WTC11 (cell line): Measurements from ENCODE around the gene RASIP1. TPM values are rescaled to one million over a fixed set of nuclear protein-coding genes. Genes with fewer than 3 reads are reported as not detected.

ENCODE experiments used
- CREB1 ChIP-seq: sonication (generic); formaldehyde crosslinking; IDR thresholded peaks from 2 replicates; pipeline ENCODE4 v1.8.0; 2023; ENCODE audit warnings: mild to moderate bottlenecking, missing genetic modification reagents
- CREM ChIP-seq: sonication (generic); formaldehyde crosslinking; IDR thresholded peaks from 2 replicates; pipeline ENCODE4 v1.8.1; 2022; ENCODE audit warnings: mild to moderate bottlenecking, missing genetic modification reagents, moderate library complexity
- FOXP1 ChIP-seq: sonication (generic); formaldehyde crosslinking; IDR thresholded peaks from 2 replicates; pipeline ENCODE4 v1.8.0; 2022; ENCODE audit warnings: missing genetic modification reagents, mild to moderate bottlenecking, moderate library complexity, borderline replicate concordance
- GRHL2 ChIP-seq: fragments of 250-450 bp; sonication (Bioruptor Pico); IDR thresholded peaks from 2 replicates; pipeline ENCODE4 v1.8.0; 2022; ENCODE audit warnings: mild to moderate bottlenecking, moderate library complexity; ENCODE audit not compliant: insufficient replicate concordance, severe bottlenecking
- HMGA2 ChIP-seq: fragments of 250-450 bp; sonication (Bioruptor Pico); IDR thresholded peaks from 2 replicates; pipeline ENCODE4 v1.4.0; 2021; ENCODE audit warnings: mild to moderate bottlenecking, moderate library complexity
- IRF2 ChIP-seq: sonication (generic); formaldehyde crosslinking; IDR thresholded peaks from 2 replicates; pipeline ENCODE4 v1.8.0; 2022; ENCODE audit warnings: low read depth, missing genetic modification reagents, borderline replicate concordance
- MXD4 ChIP-seq: fragments of 250-450 bp; sonication (Bioruptor Pico); IDR thresholded peaks from 2 replicates; pipeline ENCODE4 v1.8.0; 2021; ENCODE audit warnings: mild to moderate bottlenecking, moderate library complexity, borderline replicate concordance
- MYBL2 ChIP-seq: sonication (generic); formaldehyde crosslinking; IDR thresholded peaks from 2 replicates; pipeline ENCODE4 v1.8.1; 2023; ENCODE audit warnings: mild to moderate bottlenecking, moderate library complexity, missing genetic modification reagents
- NFYB ChIP-seq: sonication (generic); formaldehyde crosslinking; conservative IDR thresholded peaks from 2 replicates; pipeline ENCODE4 v1.8.0; 2022; ENCODE audit warnings: low read depth, missing genetic modification reagents
- NR3C1 ChIP-seq: sonication (generic); formaldehyde crosslinking; conservative IDR thresholded peaks from 2 replicates; pipeline ENCODE4 v1.8.1; 2023; ENCODE audit warnings: low read depth, mild to moderate bottlenecking, missing genetic modification reagents
- PRRX2 ChIP-seq: fragments of 250-450 bp; sonication (Bioruptor Pico); IDR thresholded peaks from 2 replicates; pipeline ENCODE4 v1.8.0; 2021; ENCODE audit warnings: mild to moderate bottlenecking
- RORB ChIP-seq: fragments of 250-450 bp; sonication (Bioruptor Pico); IDR thresholded peaks from 2 replicates; pipeline ENCODE4 v1.9.0; 2021; ENCODE audit warnings: mild to moderate bottlenecking
- SMAD4 ChIP-seq: sonication (generic); formaldehyde crosslinking; IDR thresholded peaks from 2 replicates; pipeline ENCODE4 v1.8.0; 2022; ENCODE audit warnings: mild to moderate bottlenecking, missing genetic modification reagents
- TCF7 ChIP-seq: sonication (generic); formaldehyde crosslinking; IDR thresholded peaks from 2 replicates; pipeline ENCODE4 v1.8.0; 2022; ENCODE audit warnings: mild to moderate bottlenecking, low read depth, missing genetic modification reagents, moderate library complexity
- TEAD1 ChIP-seq: sonication (generic); formaldehyde crosslinking; IDR thresholded peaks from 2 replicates; pipeline ENCODE4 v1.8.0; 2022; ENCODE audit warnings: mild to moderate bottlenecking, missing genetic modification reagents
- ZNF121 ChIP-seq: sonication (generic); formaldehyde crosslinking; IDR thresholded peaks from 2 replicates; pipeline ENCODE4 v1.8.0; 2023; ENCODE audit warnings: missing genetic modification reagents
- ZNF232 ChIP-seq: sonication (generic); formaldehyde crosslinking; IDR thresholded peaks from 2 replicates; pipeline ENCODE4 v1.8.0; 2022; ENCODE audit warnings: mild to moderate bottlenecking, missing genetic modification reagents
- ZNF396 ChIP-seq: fragments of 250-450 bp; sonication (Bioruptor Pico); IDR thresholded peaks from 2 replicates; pipeline ENCODE4 v1.8.0; 2021; ENCODE audit warnings: mild to moderate bottlenecking, moderate library complexity, borderline replicate concordance
- total RNA-seq: library from RNA; stranded (reverse); gene quantifications from 3 replicates; pipeline ENCODE4 v1.2.3, GENCODE V29; 2021
- TF ChIP-seq, protein P1 (sequence below): sonication (generic); formaldehyde crosslinking; conservative IDR thresholded peaks from 2 replicates; pipeline ENCODE4 v1.8.1; 2022; ENCODE audit warnings: mild to moderate bottlenecking, missing genetic modification reagents
- TF ChIP-seq, protein P2 (sequence below): sonication (generic); formaldehyde crosslinking; IDR thresholded peaks from 2 replicates; pipeline ENCODE4 v1.8.1; 2023; ENCODE audit warnings: mild to moderate bottlenecking, missing genetic modification reagents, borderline replicate concordance
- TF ChIP-seq, protein P3 (sequence below): fragments of 200-600 bp; IDR thresholded peaks from 2 replicates; pipeline ENCODE4 v1.8.0; 2022; ENCODE audit warnings: antibody characterized with exemption
- TF ChIP-seq, protein P4 (sequence below): sonication (generic); formaldehyde crosslinking; IDR thresholded peaks from 2 replicates; pipeline ENCODE4 v1.8.1; 2022; ENCODE audit warnings: missing genetic modification reagents, borderline replicate concordance
- TF ChIP-seq, protein P5 (sequence below): sonication (generic); formaldehyde crosslinking; conservative IDR thresholded peaks from 2 replicates; pipeline ENCODE4 v1.8.1; 2023; ENCODE audit warnings: mild to moderate bottlenecking, low read depth, missing genetic modification reagents, moderate library complexity
- TF ChIP-seq, protein P6 (sequence below): fragments of 250-450 bp; sonication (Bioruptor Pico); IDR thresholded peaks from 2 replicates; pipeline ENCODE4 v1.8.0; 2021; ENCODE audit warnings: mild to moderate bottlenecking
- TF ChIP-seq, protein P7 (sequence below): sonication (generic); formaldehyde crosslinking; IDR thresholded peaks from 2 replicates; pipeline ENCODE4 v1.8.0; 2022; ENCODE audit warnings: mild to moderate bottlenecking, missing genetic modification reagents

Gene RASIP1
- total RNA-seq, 1 experiment from 2014 or later, result 4.4 TPM

DNA sequence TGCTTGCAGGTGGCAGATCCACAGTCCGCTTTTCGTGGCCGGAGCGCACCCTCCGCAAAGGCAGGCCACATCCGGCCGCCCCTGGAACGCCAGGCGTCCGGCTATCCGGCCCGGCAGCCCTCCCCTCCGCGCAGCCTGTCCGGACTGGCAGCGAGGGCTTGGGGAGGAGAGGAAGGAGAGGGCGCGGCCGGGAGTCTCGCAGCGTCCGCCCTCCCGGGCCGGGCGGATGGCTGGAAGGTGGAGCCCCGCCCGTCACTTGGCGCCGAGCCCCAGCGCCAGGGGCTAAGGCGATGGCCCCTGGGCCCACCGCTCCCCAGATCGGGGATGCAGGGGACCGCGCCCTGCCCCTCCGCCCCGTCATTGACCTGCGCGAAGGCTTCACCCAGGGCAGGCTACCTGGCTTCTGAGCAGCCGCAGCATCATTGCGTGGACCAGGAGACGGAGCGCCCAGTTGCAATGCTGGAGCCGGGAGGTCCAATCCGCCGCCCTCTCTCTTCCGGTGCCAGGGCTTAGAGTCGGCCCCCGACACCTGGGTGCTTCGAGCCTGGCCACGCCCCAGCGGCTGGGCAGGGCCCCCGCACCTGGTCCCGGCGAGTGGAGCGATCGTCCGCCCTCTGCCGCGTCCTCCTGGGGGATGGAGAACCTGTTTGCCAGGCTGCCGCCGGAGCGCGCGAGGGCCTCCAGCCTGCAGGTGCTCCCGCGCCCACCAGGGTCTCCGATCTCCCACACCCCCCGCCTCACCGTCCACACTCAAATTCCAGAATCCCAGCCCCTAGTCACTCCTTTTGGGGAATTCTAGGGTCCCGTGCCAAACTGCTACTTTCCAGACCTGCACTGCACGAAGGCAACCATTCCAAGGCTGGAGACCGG lies 12.3 kb upstream of the RASIP1 start, which contains the start of gene FUT1 (continued):
- TF ChIP-seq, protein P1, sequence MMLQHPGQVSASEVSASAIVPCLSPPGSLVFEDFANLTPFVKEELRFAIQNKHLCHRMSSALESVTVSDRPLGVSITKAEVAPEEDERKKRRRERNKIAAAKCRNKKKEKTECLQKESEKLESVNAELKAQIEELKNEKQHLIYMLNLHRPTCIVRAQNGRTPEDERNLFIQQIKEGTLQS (CRISPR knock-in tag), result no peak
- no peak for TF ChIP-seq IRF2
- TF ChIP-seq, protein P2, sequence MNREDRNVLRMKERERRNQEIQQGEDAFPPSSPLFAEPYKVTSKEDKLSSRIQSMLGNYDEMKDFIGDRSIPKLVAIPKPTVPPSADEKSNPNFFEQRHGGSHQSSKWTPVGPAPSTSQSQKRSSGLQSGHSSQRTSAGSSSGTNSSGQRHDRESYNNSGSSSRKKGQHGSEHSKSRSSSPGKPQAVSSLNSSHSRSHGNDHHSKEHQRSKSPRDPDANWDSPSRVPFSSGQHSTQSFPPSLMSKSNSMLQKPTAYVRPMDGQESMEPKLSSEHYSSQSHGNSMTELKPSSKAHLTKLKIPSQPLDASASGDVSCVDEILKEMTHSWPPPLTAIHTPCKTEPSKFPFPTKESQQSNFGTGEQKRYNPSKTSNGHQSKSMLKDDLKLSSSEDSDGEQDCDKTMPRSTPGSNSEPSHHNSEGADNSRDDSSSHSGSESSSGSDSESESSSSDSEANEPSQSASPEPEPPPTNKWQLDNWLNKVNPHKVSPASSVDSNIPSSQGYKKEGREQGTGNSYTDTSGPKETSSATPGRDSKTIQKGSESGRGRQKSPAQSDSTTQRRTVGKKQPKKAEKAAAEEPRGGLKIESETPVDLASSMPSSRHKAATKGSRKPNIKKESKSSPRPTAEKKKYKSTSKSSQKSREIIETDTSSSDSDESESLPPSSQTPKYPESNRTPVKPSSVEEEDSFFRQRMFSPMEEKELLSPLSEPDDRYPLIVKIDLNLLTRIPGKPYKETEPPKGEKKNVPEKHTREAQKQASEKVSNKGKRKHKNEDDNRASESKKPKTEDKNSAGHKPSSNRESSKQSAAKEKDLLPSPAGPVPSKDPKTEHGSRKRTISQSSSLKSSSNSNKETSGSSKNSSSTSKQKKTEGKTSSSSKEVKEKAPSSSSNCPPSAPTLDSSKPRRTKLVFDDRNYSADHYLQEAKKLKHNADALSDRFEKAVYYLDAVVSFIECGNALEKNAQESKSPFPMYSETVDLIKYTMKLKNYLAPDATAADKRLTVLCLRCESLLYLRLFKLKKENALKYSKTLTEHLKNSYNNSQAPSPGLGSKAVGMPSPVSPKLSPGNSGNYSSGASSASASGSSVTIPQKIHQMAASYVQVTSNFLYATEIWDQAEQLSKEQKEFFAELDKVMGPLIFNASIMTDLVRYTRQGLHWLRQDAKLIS (CRISPR knock-in tag), result no peak; the same call in 1 of the 2 replicates
- TF ChIP-seq MYBL2 (CRISPR knock-in tag), result peak; percentile 56; the same call in 1 of the 2 replicates
- TF ChIP-seq CREM (CRISPR knock-in tag), result peak; percentile 78; the same call in 1 of the 2 replicates
- TF ChIP-seq NFYB, result no peak
- peak; percentile 40 for TF ChIP-seq CREB1 (CRISPR knock-in tag)
- peak; percentile 87 for TF ChIP-seq FOXP1 (CRISPR knock-in tag)
- no peak for TF ChIP-seq RORB
- no peak for TF ChIP-seq ZNF232 (CRISPR knock-in tag)
- no peak; the same call in 1 of the 2 replicates for TF ChIP-seq SMAD4
- TF ChIP-seq, protein P3, sequence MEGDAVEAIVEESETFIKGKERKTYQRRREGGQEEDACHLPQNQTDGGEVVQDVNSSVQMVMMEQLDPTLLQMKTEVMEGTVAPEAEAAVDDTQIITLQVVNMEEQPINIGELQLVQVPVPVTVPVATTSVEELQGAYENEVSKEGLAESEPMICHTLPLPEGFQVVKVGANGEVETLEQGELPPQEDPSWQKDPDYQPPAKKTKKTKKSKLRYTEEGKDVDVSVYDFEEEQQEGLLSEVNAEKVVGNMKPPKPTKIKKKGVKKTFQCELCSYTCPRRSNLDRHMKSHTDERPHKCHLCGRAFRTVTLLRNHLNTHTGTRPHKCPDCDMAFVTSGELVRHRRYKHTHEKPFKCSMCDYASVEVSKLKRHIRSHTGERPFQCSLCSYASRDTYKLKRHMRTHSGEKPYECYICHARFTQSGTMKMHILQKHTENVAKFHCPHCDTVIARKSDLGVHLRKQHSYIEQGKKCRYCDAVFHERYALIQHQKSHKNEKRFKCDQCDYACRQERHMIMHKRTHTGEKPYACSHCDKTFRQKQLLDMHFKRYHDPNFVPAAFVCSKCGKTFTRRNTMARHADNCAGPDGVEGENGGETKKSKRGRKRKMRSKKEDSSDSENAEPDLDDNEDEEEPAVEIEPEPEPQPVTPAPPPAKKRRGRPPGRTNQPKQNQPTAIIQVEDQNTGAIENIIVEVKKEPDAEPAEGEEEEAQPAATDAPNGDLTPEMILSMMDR, result no peak
- TF ChIP-seq, protein P4, sequence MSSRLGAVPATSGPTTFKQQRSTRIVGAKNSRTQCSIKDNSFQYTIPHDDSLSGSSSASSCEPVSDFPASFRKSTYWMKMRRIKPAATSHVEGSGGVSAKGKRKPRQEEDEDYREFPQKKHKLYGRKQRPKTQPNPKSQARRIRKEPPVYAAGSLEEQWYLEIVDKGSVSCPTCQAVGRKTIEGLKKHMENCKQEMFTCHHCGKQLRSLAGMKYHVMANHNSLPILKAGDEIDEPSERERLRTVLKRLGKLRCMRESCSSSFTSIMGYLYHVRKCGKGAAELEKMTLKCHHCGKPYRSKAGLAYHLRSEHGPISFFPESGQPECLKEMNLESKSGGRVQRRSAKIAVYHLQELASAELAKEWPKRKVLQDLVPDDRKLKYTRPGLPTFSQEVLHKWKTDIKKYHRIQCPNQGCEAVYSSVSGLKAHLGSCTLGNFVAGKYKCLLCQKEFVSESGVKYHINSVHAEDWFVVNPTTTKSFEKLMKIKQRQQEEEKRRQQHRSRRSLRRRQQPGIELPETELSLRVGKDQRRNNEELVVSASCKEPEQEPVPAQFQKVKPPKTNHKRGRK (CRISPR knock-in tag), result no peak
- no peak for TF ChIP-seq TCF7 (CRISPR knock-in tag)
- no peak for TF ChIP-seq MXD4 (CRISPR knock-in tag)
- no peak for TF ChIP-seq PRRX2 (CRISPR knock-in tag)
- no peak; the same call in 1 of the 2 replicates for TF ChIP-seq TEAD1 (CRISPR knock-in tag)
- TF ChIP-seq ZNF396 (CRISPR knock-in tag), result no peak
- peak; percentile 97 for TF ChIP-seq ZNF121 (CRISPR knock-in tag)
- no peak for TF ChIP-seq HMGA2 (CRISPR knock-in tag)
- no peak for TF ChIP-seq GRHL2 (CRISPR knock-in tag)
- TF ChIP-seq, protein P5, sequence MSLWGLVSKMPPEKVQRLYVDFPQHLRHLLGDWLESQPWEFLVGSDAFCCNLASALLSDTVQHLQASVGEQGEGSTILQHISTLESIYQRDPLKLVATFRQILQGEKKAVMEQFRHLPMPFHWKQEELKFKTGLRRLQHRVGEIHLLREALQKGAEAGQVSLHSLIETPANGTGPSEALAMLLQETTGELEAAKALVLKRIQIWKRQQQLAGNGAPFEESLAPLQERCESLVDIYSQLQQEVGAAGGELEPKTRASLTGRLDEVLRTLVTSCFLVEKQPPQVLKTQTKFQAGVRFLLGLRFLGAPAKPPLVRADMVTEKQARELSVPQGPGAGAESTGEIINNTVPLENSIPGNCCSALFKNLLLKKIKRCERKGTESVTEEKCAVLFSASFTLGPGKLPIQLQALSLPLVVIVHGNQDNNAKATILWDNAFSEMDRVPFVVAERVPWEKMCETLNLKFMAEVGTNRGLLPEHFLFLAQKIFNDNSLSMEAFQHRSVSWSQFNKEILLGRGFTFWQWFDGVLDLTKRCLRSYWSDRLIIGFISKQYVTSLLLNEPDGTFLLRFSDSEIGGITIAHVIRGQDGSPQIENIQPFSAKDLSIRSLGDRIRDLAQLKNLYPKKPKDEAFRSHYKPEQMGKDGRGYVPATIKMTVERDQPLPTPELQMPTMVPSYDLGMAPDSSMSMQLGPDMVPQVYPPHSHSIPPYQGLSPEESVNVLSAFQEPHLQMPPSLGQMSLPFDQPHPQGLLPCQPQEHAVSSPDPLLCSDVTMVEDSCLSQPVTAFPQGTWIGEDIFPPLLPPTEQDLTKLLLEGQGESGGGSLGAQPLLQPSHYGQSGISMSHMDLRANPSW (CRISPR knock-in tag), result no peak
- 0 out of 2 replicates have a peak, but pooled peaks have one; percentile 61 for TF ChIP-seq NR3C1 (CRISPR knock-in tag)
- TF ChIP-seq, protein P6, sequence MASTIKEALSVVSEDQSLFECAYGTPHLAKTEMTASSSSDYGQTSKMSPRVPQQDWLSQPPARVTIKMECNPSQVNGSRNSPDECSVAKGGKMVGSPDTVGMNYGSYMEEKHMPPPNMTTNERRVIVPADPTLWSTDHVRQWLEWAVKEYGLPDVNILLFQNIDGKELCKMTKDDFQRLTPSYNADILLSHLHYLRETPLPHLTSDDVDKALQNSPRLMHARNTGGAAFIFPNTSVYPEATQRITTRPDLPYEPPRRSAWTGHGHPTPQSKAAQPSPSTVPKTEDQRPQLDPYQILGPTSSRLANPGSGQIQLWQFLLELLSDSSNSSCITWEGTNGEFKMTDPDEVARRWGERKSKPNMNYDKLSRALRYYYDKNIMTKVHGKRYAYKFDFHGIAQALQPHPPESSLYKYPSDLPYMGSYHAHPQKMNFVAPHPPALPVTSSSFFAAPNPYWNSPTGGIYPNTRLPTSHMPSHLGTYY (CRISPR knock-in tag), result no peak
- TF ChIP-seq, protein P7, sequence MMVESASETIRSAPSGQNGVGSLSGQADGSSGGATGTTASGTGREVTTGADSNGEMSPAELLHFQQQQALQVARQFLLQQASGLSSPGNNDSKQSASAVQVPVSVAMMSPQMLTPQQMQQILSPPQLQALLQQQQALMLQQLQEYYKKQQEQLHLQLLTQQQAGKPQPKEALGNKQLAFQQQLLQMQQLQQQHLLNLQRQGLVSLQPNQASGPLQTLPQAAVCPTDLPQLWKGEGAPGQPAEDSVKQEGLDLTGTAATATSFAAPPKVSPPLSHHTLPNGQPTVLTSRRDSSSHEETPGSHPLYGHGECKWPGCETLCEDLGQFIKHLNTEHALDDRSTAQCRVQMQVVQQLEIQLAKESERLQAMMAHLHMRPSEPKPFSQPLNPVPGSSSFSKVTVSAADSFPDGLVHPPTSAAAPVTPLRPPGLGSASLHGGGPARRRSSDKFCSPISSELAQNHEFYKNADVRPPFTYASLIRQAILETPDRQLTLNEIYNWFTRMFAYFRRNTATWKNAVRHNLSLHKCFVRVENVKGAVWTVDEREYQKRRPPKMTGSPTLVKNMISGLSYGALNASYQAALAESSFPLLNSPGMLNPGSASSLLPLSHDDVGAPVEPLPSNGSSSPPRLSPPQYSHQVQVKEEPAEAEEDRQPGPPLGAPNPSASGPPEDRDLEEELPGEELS (CRISPR knock-in tag), result 0 out of 2 replicates have a peak, but pooled peaks have one; percentile 65
